Right lobe of liver (tissue), 6 donors: ENCODE data around the gene FBXO38. TPM values are rescaled to one million over a fixed set of nuclear protein-coding genes. Genes with fewer than 3 reads are reported as not detected.

Experiments
- ATAC-seq, 4 donors: fragments of 200-7000 bp; cut with Tn5 transposase; one replicate each; pipeline ENCODE4 v1.9.1; 2020; ENCODE audit warnings: mild to moderate bottlenecking in 4 of 4, moderate library complexity in 4 of 4
- DNase-seq, 3 donors: peaks; one replicate each; pipeline ENCODE4 v3.0.0-alpha.2; 2020
- H3K27ac ChIP-seq, 3 donors: fragments of 200-600 bp; one replicate each; pipeline ENCODE4 v1.8.0; 2022
- H3K27me3 ChIP-seq, 2 donors: fragments of 200-600 bp; one replicate each; pipeline ENCODE4 v1.8.0; 2022
- H3K36me3 ChIP-seq, 4 donors: fragments of 200-600 bp; sonication (generic) in 1 of 4; one replicate each; pipeline versions ENCODE4 v1.5.1 to v1.8.0; 2017 to 2022; ENCODE audit warnings: control low read depth in 1 of 4
- H3K4me1 ChIP-seq, 4 donors: fragments of 200-600 bp; sonication (generic) in 1 of 4; one replicate each; pipeline versions ENCODE4 v1.5.1 to v1.8.0; 2017 to 2022; ENCODE audit warnings: control low read depth in 1 of 4
- H3K4me3 ChIP-seq, 3 donors: fragments of 200-600 bp; one replicate each; pipeline ENCODE4 v1.8.0; 2022
- H3K9me3 ChIP-seq, 4 donors: fragments of 200-600 bp; sonication (generic) in 1 of 4; one replicate each; pipeline versions ENCODE4 v1.5.1 to v1.8.0; 2017 to 2022; ENCODE audit warnings: control low read depth in 1 of 4
- POLR2A ChIP-seq: fragments of 450-650 bp; IDR thresholded peaks from one replicate; pipeline ENCODE4 v1.6.1; 2017; ENCODE audit warnings: antibody characterized with exemption, mild to moderate bottlenecking
- WGBS: methylation state at CpG from one replicate; pipeline ENCODE4 v1.1.6; 2018; ENCODE audit warnings: low coverage, low lambda C conversion rate; ENCODE audit not compliant: insufficient coverage; ENCODE audit errors: missing lambda C conversion rate; 5-methylcytosine and 5-hydroxymethylcytosine counted together
- intact Hi-C, 2 donors: fragments of 100-400 bp; cut with DNase I; formaldehyde crosslinking; loops; one replicate each; pipeline versions ENCODE4 v1.11.2 to v1.14.1; 2022
- total RNA-seq, 6 experiments: library from RNA; depleted of rRNA in 2 of 6; stranded (reverse); fragments of >200 nt in 2 of 6; fragmentation: NEBNext Ultra II Directional in 3 of 6; extraction: Animal tissue kit (Norgen Biotek cat#: 25700) in 3 of 6; gene quantifications; one replicate each; pipeline versions ENCODE4 v1.1.0 to v1.2.4, GENCODE V29; 2016 to 2023
- TF ChIP-seq, protein P1 (sequence below), 4 donors: fragments of 200-600 bp in 3 of 4; fragments of 450-650 bp in 1 of 4; IDR thresholded peaks; one replicate each; pipeline versions ENCODE4 v1.5.1 to v1.8.0; 2016 to 2022; ENCODE audit warnings: antibody characterized with exemption in 4 of 4, mild to moderate bottlenecking in 2 of 4
- donor health status: DM: no; HTN: yes; CAD: no.
- donor health status: DM: no; HTN: no; CAD: no.
- donor health status: DM: no; HTN: no; CAD: no.
- donor health status: DM: no; HTN: yes; CAD: no.
- donor health status: DM: no; HTN: yes; CAD: no.

Gene FBXO38
- total RNA-seq, 6 experiments from 2014 or later: 21.1 to 34.9 (median 23.6) TPM

DNA sequence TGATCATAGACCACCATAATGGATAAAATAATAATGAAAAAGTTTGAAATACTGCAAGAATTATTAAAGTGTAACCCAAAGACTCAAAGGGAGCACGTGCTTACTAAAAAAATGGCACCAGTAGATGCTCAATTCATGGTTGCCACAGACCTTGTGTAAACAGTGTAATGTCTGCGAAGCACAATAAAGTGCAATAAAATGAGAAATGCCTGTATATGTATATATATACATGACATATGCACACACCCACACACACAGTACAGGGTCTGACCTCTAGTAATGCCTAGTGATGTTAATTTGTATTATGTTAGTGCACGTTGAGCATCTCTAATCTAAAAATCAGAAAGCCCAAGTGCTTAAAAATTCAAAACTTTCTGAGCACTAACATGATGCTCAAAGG lies 52.3 kb downstream of the FBXO38 start:
- Histone ChIP-seq H3K4me1 (no peaks in the 10 kb centered on the region), H3K4me3 (no peak overlapping the region), H3K27ac (no peak overlapping the region), H3K36me3 (peaks cover 4 to 77% (median 27%) of the 10 kb centered on the region in 4 donors), H3K9me3 (no peaks in the 10 kb centered on the region), H3K27me3 (no peaks in the 10 kb centered on the region)
- whole genome bisulfite sequencing: 98% methylated on average over 3 of the region's 3 CpGs
- intact Hi-C loops: no loop called here
- no peak for DNase-seq
- no peak for ATAC-seq
- TF ChIP-seq, protein P1, sequence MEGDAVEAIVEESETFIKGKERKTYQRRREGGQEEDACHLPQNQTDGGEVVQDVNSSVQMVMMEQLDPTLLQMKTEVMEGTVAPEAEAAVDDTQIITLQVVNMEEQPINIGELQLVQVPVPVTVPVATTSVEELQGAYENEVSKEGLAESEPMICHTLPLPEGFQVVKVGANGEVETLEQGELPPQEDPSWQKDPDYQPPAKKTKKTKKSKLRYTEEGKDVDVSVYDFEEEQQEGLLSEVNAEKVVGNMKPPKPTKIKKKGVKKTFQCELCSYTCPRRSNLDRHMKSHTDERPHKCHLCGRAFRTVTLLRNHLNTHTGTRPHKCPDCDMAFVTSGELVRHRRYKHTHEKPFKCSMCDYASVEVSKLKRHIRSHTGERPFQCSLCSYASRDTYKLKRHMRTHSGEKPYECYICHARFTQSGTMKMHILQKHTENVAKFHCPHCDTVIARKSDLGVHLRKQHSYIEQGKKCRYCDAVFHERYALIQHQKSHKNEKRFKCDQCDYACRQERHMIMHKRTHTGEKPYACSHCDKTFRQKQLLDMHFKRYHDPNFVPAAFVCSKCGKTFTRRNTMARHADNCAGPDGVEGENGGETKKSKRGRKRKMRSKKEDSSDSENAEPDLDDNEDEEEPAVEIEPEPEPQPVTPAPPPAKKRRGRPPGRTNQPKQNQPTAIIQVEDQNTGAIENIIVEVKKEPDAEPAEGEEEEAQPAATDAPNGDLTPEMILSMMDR (IDR thresholded peaks at IDR 0.05): no peak
- TF ChIP-seq POLR2A: no peak

DNA sequence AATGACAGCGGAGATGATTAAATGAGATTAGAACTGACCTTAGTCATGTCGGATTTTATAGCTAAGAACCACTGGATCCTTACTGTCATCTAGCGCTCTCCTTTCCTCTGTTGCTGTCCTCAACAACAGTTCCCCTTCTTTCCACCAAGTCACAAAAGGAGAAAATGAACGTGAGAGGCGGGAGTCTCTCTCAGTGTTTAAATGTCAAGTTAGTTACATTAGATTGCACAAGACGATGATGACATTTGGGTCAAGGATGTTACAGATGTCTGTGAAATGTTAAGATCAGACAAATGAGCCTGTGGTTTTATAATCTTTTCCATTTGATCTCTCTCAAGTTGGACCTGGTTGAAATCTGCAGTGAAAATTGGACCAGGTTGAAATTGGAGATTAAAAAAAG lies 53.5 kb downstream of the FBXO38 start:
- intact Hi-C loops: no loop called here
- no peaks in the 10 kb centered on the region for H3K27me3 ChIP-seq
- no peak overlapping the region for H3K27ac ChIP-seq
- ATAC-seq: no peak
- no peaks in the 10 kb centered on the region for H3K4me1 ChIP-seq
- 77% methylated on average over 6 of the region's 6 CpGs for WGBS
- DNase-seq: no peak
- peaks cover 4 to 89% (median 32%) of the 10 kb centered on the region in 4 donors for H3K36me3 ChIP-seq
- TF ChIP-seq, protein P1 (IDR thresholded peaks at IDR 0.05): no peak
- TF ChIP-seq POLR2A: no peak
- H3K9me3 ChIP-seq: no peaks in the 10 kb centered on the region
- H3K4me3 ChIP-seq: no peak overlapping the region

DNA sequence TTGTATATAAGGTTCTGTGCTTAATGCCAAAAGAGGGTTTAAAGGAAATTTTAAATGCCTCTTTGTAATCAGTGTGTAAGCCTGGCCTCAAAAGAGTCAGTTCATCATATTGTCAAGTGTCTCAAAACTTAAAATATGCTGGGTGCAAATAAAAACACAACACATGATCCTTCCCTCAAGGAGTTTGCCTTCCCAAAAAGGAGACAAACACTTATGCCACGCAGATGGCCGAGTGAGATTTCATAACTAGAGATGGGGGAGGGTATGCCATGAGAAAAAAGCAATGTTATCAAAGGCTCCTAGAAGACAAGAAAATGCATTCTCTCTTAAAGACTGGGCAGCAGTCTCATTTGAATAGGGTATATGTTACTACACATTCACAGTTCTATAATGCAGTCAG lies 55.2 kb downstream of the FBXO38 start:
- Histone ChIP-seq H3K4me1 (no peaks in the 10 kb centered on the region), H3K36me3 (peaks cover 4 to 87% (median 32%) of the 10 kb centered on the region in 4 donors), H3K9me3 (no peaks in the 10 kb centered on the region), H3K27me3 (no peaks in the 10 kb centered on the region), H3K4me3 (no peak overlapping the region), H3K27ac (no peak overlapping the region)
- no peak for TF ChIP-seq POLR2A
- TF ChIP-seq, protein P1 (IDR thresholded peaks at IDR 0.05): no peak
- DNase-seq: no peak
- 39% methylated on average over 2 of the region's 2 CpGs for WGBS
- ATAC-seq: no peak
- intact Hi-C loops: no loop called here

DNA sequence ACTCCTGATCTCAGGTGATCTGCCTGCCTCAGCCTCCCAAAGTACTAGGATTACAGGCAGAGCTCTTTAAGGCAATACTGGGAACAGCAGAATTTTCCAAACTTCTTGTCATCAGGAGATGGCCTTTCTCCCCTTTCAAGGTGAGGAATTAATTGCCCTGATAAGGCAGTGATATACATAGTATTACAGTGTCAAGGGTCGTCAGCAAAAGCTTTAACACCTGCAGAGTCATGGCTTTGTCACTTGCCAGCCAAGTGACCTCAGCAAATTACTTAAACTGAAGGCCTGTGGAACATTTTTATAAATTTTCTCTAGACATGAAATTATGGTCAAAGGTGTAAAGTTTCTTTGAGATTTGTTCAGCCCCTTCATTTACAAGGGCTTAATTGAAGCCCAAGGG lies 59.5 kb downstream of the FBXO38 start:
- no peak for TF ChIP-seq POLR2A
- TF ChIP-seq, protein P1 (IDR thresholded peaks at IDR 0.05): no peak
- DNase-seq (no peak), ATAC-seq (no peak)
- intact Hi-C loops: loop anchor here (5.0 to 10.0 kb wide), 2 partner anchors 282 to 284 kb away; no protein-coding TSS in a partner anchor
- Histone ChIP-seq H3K27me3 (no peaks in the 10 kb centered on the region), H3K4me1 (no peaks in the 10 kb centered on the region), H3K36me3 (peaks cover 4 to 47% (median 23%) of the 10 kb centered on the region in 4 donors), H3K27ac (no peak overlapping the region), H3K4me3 (no peak overlapping the region), H3K9me3 (no peaks in the 10 kb centered on the region)
- 35% methylated on average over 1 of the region's 1 CpG for WGBS

DNA sequence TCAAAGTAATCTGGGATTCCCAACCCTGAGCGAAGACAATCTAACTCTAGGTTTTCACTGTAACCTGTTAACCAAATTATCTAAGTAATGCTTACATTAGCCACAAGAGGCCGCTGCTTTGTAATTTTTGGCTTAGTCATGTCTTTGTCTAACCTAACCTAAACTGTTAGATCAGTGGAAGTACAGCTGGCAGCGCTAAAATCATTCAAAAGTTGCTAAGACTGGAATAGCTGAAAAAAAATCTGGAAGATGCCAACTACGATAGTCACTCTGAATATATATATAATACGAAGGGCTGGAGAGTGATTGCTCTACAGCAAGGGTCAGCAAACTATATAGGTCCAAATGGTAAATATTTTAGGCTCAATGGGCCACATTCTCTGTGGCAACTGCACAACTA lies 60.2 kb downstream of the FBXO38 start:
- DNase-seq (peak in 1 of 3 donors; percentile 56), ATAC-seq (peak; percentile 91 to 96 (median 95))
- WGBS: 18% methylated on average over 5 of the region's 5 CpGs
- Histone ChIP-seq H3K4me3 (no peak overlapping the region), H3K27ac (no peak overlapping the region), H3K9me3 (no peaks in the 10 kb centered on the region), H3K36me3 (peaks cover 4 to 40% (median 21%) of the 10 kb centered on the region in 4 donors), H3K27me3 (no peaks in the 10 kb centered on the region), H3K4me1 (no peaks in the 10 kb centered on the region)
- TF ChIP-seq, protein P1 (IDR thresholded peaks at IDR 0.05): peak; percentile 71 to 88 (median 74)
- TF ChIP-seq POLR2A: no peak
- intact Hi-C loops: loop anchor here (5.0 to 10.0 kb wide), 2 partner anchors 281 to 283 kb away; no protein-coding TSS in a partner anchor
